RWPE2 (cell line): ENCODE measurements around the gene ZNF681.
"Not testable (repeated sequence)": the region's sequence is repeated elsewhere in the genome, so short reads cannot be mapped to it uniquely, and the experiment has no call there.

ENCODE experiments used
- ATAC-seq: fragments of 200-7000 bp; cut with Tn5 transposase; 3 replicates; pipeline ENCODE4 v1.9.1; 2021; ENCODE audit warnings: low read depth
- DNase-seq: peaks from one replicate; pipeline ENCODE4 v3.0.0-alpha.2; 2020; ENCODE audit warnings: low spot score
- H3K27ac ChIP-seq: fragments of 450-650 bp; 2 replicates; pipeline ENCODE4 v1.5.1; 2017; ENCODE audit warnings: mild to moderate bottlenecking; ENCODE audit not compliant: poor library complexity, severe bottlenecking
- H3K27me3 ChIP-seq: fragments of 250-450 bp; sonication (Bioruptor Pico); 2 replicates; pipeline ENCODE4 v1.5.1; 2021; ENCODE audit warnings: mild to moderate bottlenecking, moderate library complexity; ENCODE audit not compliant: insufficient read depth, poor library complexity, severe bottlenecking
- H3K36me3 ChIP-seq: fragments of 250-450 bp; sonication (Bioruptor Pico); 2 replicates; pipeline ENCODE4 v1.5.1; 2020; ENCODE audit warnings: low read depth, mild to moderate bottlenecking, moderate library complexity
- H3K4me1 ChIP-seq: fragments of 250-450 bp; sonication (Bioruptor Pico); 2 replicates; pipeline ENCODE4 v1.5.1; 2021; ENCODE audit warnings: mild to moderate bottlenecking, moderate library complexity; ENCODE audit not compliant: insufficient read depth, poor library complexity, severe bottlenecking
- H3K4me3 ChIP-seq: fragments of 250-450 bp; sonication (Bioruptor Pico); 2 replicates; pipeline ENCODE4 v1.5.1; 2021; ENCODE audit warnings: mild to moderate bottlenecking, moderate library complexity; ENCODE audit not compliant: severe bottlenecking
- H3K9me3 ChIP-seq: fragments of 250-450 bp; sonication (Bioruptor Pico); 2 replicates; pipeline ENCODE4 v1.5.1; 2021; ENCODE audit warnings: mild to moderate bottlenecking, moderate library complexity; ENCODE audit not compliant: severe bottlenecking
- TF ChIP-seq, protein P1 (sequence below): fragments of 450-650 bp; IDR thresholded peaks from one replicate; pipeline ENCODE4 v1.5.1; 2017; ENCODE audit warnings: mild to moderate bottlenecking, moderate library complexity; ENCODE audit not compliant: poor library complexity, severe bottlenecking

ZNF681 gene

DNA sequence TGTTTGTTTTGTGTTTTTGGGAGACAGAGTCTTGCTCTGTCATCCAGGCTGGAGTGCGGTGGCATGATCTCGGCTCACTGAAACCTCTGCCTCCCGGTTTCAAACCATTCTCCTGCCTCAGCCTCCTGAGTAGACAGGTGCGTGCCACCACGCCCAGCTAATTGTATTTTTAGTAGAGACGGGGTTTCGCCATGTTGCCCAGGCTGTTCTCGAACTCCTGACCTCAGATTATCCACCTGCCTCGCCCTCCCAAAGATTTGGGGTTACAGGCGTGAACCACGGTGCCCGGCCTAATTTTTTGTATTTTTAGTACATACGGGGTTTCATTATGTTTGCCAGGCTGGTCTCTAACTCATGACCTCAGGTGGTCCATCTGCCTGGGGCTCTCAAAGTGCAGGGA lies 8.3 kb upstream of the ZNF681 start:
- Histone ChIP-seq H3K36me3 (peaks cover 10% of the 10 kb centered on the region; the same call in 1 of the 2 replicates), H3K4me1 (peaks cover 3% of the 10 kb centered on the region), H3K27me3 (no peaks in the 10 kb centered on the region), H3K27ac (no peak overlapping the region), H3K4me3 (no peak overlapping the region), H3K9me3 (no peaks in the 10 kb centered on the region)
- DNase-seq (no peak), ATAC-seq (no peak)
- TF ChIP-seq, protein P1, sequence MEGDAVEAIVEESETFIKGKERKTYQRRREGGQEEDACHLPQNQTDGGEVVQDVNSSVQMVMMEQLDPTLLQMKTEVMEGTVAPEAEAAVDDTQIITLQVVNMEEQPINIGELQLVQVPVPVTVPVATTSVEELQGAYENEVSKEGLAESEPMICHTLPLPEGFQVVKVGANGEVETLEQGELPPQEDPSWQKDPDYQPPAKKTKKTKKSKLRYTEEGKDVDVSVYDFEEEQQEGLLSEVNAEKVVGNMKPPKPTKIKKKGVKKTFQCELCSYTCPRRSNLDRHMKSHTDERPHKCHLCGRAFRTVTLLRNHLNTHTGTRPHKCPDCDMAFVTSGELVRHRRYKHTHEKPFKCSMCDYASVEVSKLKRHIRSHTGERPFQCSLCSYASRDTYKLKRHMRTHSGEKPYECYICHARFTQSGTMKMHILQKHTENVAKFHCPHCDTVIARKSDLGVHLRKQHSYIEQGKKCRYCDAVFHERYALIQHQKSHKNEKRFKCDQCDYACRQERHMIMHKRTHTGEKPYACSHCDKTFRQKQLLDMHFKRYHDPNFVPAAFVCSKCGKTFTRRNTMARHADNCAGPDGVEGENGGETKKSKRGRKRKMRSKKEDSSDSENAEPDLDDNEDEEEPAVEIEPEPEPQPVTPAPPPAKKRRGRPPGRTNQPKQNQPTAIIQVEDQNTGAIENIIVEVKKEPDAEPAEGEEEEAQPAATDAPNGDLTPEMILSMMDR, result no peak

DNA sequence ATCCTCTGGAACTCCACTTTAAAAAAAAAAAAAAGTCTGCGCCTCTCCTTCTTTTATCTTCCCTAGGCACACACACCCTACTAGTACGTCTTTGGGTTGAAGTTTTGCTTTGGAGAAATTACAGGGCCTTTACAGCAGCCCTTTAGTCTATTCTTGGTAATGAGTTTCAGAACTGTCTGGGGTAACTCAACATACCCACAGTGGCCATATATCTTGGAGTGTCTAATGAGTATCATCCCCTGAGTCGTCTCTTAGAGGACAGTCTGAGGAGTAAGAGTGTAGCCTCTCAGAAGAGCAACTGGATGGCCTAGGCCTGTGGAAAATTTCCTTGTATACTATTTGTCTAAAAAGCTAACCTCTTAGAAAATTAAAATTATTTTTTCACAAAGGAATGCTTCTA lies 6.1 kb upstream of the ZNF681 start:
- no peaks in the 10 kb centered on the region for H3K9me3 ChIP-seq
- no peak overlapping the region for H3K27ac ChIP-seq
- H3K4me3 ChIP-seq, result no peak overlapping the region
- no peak for DNase-seq
- H3K27me3 ChIP-seq, result no peaks in the 10 kb centered on the region
- H3K36me3 ChIP-seq, result peaks cover 10% of the 10 kb centered on the region; the same call in 1 of the 2 replicates
- no peak for ATAC-seq
- H3K4me1 ChIP-seq, result no peaks in the 10 kb centered on the region
- TF ChIP-seq, protein P1, result no peak

DNA sequence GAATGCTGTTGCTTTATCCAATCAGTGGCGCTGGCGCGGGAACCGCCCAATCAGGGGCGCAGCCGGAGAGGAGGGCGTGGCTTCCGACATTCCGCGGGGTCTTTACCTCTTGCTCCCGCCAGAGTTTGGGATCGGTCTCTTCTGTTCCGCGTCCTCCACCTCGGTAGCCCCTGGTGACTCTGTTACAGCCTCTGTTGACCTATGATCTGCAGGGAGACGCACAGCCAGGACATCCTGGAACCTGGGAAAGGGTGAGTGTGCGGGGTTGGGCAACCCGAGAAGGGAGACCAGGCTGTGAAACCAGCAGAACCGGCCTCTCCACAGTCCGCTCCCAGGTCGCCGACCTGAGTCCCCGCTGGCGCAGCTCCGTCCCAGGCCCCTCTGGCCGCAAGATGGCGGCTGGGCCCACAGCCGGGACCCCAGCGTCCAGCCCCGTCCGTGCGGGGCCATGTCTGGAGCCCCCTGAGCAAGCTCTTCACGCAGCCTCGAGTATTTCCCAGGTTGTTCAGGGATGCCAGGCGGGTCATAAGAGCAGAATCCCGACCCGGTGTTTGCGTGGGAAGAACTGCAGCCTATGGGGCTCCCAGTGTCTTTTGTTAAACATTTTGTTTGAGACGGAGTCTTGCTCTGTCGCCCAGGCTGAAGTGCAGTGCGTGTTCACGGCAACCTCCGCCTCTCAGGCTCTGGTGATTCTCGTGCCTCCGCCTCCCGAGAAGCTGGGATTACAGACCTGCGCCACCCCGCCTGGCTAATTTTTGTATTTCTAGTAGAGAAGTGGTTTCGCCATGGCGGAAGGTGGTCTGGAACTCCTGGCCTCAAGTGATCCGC lies 4.4 kb upstream of the ZNF681 start:
- Histone ChIP-seq H3K4me3 (peak overlapping the region; percentile 78), H3K27me3 (no peaks in the 10 kb centered on the region), H3K36me3 (0 out of 2 replicates have a peak, but pooled peaks cover 6% of the 10 kb centered on the region), H3K4me1 (no peaks in the 10 kb centered on the region), H3K27ac (peak overlapping the region; percentile 58), H3K9me3 (no peaks in the 10 kb centered on the region)
- TF ChIP-seq, protein P1, result no peak
- ATAC-seq (peak; percentile 78), DNase-seq (peak; percentile 74)

DNA sequence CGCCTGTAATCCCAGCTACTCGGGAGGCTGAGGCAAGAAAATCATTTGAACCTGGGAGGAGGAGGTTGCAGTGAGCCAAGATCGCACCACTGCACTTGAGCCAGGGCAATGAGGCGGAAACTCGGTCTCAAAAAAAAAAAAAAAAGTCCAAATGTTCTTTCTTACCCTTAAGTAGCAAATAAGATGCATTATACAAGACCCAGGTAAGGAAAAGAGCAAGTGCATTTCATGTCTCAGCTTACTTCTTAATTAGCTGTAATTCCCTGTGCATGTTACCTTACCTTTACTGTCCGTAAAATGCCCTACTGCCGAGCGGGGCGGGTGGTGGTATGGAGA lies 3.8 kb upstream of the ZNF681 start:
- no peaks in the 10 kb centered on the region for H3K27me3 ChIP-seq
- TF ChIP-seq, protein P1, result no peak
- ATAC-seq, result no peak
- H3K9me3 ChIP-seq, result no peaks in the 10 kb centered on the region
- DNase-seq, result no peak
- H3K4me1 ChIP-seq, result no peaks in the 10 kb centered on the region
- 0 out of 2 replicates have a peak, but pooled peaks cover 6% of the 10 kb centered on the region for H3K36me3 ChIP-seq
- H3K27ac ChIP-seq, result no peak overlapping the region
- peak overlapping the region; percentile 78 for H3K4me3 ChIP-seq

DNA sequence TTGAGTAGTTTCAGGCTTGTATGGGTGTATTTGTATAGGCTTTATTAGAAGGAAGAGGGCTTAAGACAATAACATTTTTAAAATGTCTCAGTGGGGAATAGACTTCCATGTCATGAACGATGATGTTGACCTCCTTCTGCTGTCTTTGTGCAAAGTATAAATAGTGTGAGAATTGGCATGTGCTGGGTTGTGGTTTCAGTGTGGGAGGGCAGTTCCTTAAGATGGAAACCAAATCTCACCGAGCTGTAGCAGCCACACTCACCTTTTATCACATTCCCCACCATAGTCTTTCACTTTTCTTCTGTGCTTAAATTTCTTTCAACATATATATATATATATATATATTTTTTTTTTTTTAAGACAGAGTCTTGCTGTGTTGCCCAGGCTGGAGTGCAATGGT lies 1.6 kb upstream of the ZNF681 start:
- H3K27me3 ChIP-seq, ATAC-seq, DNase-seq, H3K9me3 ChIP-seq, H3K27ac ChIP-seq, H3K4me1 ChIP-seq, H3K4me3 ChIP-seq: not testable (repeated sequence)
- H3K36me3 ChIP-seq, result peaks cover 15% of the 10 kb centered on the region; the same call in 1 of the 2 replicates

DNA sequence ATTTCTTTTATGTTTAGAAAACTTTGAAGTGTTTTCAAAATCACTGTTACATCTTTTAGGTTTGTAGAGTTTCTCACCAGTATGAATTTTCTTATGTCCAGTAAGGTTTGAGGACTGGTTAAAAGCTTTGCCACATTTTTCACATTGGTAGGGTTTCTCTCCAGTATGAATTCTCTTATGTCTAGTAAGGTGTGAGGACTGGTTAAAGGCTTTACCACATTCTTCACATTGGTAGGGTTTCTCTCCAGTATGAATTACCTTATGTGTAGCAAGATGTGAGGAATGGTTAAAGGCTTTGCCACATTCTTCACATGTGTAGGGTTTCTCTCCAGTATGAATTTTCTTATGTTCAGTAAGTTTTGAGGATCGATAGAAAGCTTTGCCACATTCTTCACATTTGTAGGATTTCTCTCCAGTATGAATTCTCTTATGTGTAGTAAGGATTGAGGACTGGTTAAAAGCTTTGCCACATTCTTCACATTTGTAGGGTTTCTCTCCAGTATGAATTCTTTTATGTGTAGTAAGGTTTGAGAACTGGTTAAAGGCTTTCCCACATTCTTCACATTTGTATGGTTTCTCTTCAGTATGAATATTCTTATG lies 15.0 kb downstream of the ZNF681 start:
- Histone ChIP-seq H3K9me3 (peaks cover 29% of the 10 kb centered on the region), H3K36me3 (peaks cover 32% of the 10 kb centered on the region)
- not testable (repeated sequence) for H3K4me3 ChIP-seq, DNase-seq, H3K4me1 ChIP-seq, H3K27me3 ChIP-seq, ATAC-seq, H3K27ac ChIP-seq

DNA sequence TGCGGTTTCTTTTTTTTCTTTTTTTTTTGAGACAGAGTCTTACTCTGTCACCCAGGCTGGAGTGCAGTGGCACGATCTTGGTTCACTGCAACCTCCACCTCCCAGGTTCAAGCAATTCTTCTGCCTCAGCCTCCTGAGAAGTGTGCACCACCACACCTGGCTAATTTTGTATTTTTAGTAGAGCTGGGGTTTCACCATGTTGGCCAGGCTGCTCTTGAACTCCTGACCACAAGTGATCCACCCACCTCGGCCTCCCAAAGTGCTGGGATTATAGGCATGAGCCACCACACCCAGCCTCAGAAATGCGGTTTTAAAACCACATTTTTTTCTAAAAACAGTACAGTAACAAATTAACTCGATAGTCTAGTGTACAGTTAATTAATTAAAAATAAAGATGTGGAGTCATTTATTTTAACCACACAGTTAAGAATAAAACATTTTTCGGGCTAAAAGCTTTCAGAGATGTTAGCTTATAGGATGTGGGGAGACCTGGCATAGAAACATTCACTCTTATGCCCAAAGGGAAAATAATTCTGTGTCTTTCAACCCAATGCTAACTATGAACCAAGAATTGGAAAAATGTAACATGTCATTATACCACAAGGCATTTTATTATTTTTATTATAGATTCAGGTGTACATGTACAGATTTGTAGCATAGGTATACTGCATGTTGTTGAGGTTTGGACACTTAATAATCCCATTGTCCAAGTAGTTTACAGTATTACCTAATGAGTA lies 27.8 kb downstream of the ZNF681 start:
- not testable (repeated sequence) for H3K9me3 ChIP-seq, H3K4me1 ChIP-seq, H3K36me3 ChIP-seq, DNase-seq, ATAC-seq, H3K27ac ChIP-seq, H3K4me3 ChIP-seq, H3K27me3 ChIP-seq
